ENCODE results near the gene PTPRF.
"Not testable (repeated sequence)": the region's sequence is repeated elsewhere in the genome, so short reads cannot be mapped to it uniquely, and the experiment has no call there.

The PTPRF gene

GRCh38 chr1:43625063-43625780, 94.5 kb downstream of the PTPRF start:
- no peak for DNase-seq (ENCODE audit: low read depth in 2 of 2)

GRCh38 chr1:43632135-43632670, 101.5 kb downstream of the PTPRF start:
- no peak for DNase-seq (ENCODE audit: low read depth in 2 of 2)

- no peak for DNase-seq (ENCODE audit: low read depth in 2 of 2)
These were observed 104.0 kb downstream of the PTPRF start for GRCh38 chr1:43634721-43635120.

- no peak for DNase-seq (ENCODE audit: low read depth in 2 of 2)
These were observed 105.4 kb downstream of the PTPRF start for GRCh38 chr1:43636006-43636641.

GRCh38 chr1:43637267-43637666, 106.6 kb downstream of the PTPRF start:
- DNase-seq (ENCODE audit: low read depth in 2 of 2): no peak

- not testable (repeated sequence) for DNase-seq (ENCODE audit: low read depth in 2 of 2)
These were observed 107.7 kb downstream of the PTPRF start for GRCh38 chr1:43638381-43638780.

GRCh38 chr1:43639976-43640794, 109.5 kb downstream of the PTPRF start:
- no peak for DNase-seq (ENCODE audit: low read depth in 2 of 2)

- DNase-seq (ENCODE audit: low read depth in 2 of 2): no peak
These were observed 113.9 kb downstream of the PTPRF start for GRCh38 chr1:43644558-43644957.

GRCh38 chr1:43645461-43645860, 114.8 kb downstream of the PTPRF start:
- no peak for DNase-seq (ENCODE audit: low read depth in 2 of 2)

- DNase-seq (ENCODE audit: low read depth in 2 of 2): not testable (repeated sequence)
These were observed 116.6 kb downstream of the PTPRF start for GRCh38 chr1:43647331-43647730.

GRCh38 chr1:43648221-43648847, 117.7 kb downstream of the PTPRF start:
- no peak for DNase-seq (ENCODE audit: low read depth in 2 of 2)

- no peak for DNase-seq (ENCODE audit: low read depth in 2 of 2)
These were observed 118.3 kb downstream of the PTPRF start for GRCh38 chr1:43648876-43649477.

GRCh38 chr1:43650310-43651085, 119.8 kb downstream of the PTPRF start:
- DNase-seq (ENCODE audit: low read depth in 2 of 2): peak; percentile 82 to 88

GRCh38 chr1:43651188-43651587, 120.5 kb downstream of the PTPRF start:
- no peak for DNase-seq (ENCODE audit: low read depth in 2 of 2)

- no peak for DNase-seq (ENCODE audit: low read depth in 2 of 2)
These were observed 121.2 kb downstream of the PTPRF start for GRCh38 chr1:43651902-43652301.

- DNase-seq (ENCODE audit: low read depth in 2 of 2): no peak
These were observed 122.7 kb downstream of the PTPRF start for GRCh38 chr1:43653339-43653738.

GRCh38 chr1:43653893-43654292, 123.2 kb downstream of the PTPRF start:
- no peak for DNase-seq (ENCODE audit: low read depth in 2 of 2)

- DNase-seq (ENCODE audit: low read depth in 2 of 2): no peak
These were observed 125.3 kb downstream of the PTPRF start for GRCh38 chr1:43655953-43656352.

- DNase-seq (ENCODE audit: low read depth in 2 of 2): no peak
These were observed 128.8 kb downstream of the PTPRF start for GRCh38 chr1:43659212-43660166.

- no peak for DNase-seq (ENCODE audit: low read depth in 2 of 2)
These were observed 129.7 kb downstream of the PTPRF start for GRCh38 chr1:43660355-43660754.
